GM20431 (cell line): ENCODE results near the gene CCDC78.

ENCODE experiments used
- in situ Hi-C: fragments of 300-500 bp; cut with MseI, MboI; formaldehyde crosslinking; loops from one replicate; pipeline ENCODE4 v1.15.0; 2020; ENCODE audit warnings: low sequenced_read_pairs; ENCODE audit not compliant: unreplicated experiment

CCDC78 gene

DNA sequence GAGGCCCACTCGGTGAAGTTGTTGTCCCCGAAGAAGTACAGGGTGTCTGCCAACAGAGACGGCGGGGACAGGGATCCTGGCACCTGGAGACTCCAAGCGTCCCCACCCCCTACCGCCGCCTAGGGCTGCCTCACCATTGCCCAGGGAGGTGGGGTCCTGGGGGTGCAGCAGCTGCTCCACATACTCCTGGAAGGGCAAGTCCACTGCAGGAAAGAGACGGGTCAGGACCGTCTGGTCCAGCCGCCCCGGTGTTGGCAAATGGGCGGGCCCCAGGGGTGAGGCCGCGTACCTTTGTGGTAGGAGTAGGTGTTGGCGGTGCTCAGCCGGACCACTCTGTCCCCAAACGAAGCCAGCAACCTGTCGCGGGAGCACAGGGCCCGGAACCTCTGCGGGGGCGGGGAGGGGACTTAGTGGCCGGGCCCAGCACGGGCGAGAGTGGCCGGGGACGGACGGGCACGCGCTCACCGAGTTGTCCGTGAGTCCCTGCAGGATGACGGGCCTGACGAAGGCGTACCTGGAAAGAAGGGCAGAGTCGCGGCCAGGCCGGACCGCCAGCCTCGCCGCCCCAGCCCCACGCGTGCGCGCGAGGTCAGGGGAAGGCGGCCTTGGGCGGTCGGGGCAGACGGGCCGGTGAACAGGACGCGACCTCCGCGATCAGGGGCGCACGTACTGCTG is 42.7 kb downstream of the CCDC78 start:
- in situ Hi-C loops = no loop called here

DNA sequence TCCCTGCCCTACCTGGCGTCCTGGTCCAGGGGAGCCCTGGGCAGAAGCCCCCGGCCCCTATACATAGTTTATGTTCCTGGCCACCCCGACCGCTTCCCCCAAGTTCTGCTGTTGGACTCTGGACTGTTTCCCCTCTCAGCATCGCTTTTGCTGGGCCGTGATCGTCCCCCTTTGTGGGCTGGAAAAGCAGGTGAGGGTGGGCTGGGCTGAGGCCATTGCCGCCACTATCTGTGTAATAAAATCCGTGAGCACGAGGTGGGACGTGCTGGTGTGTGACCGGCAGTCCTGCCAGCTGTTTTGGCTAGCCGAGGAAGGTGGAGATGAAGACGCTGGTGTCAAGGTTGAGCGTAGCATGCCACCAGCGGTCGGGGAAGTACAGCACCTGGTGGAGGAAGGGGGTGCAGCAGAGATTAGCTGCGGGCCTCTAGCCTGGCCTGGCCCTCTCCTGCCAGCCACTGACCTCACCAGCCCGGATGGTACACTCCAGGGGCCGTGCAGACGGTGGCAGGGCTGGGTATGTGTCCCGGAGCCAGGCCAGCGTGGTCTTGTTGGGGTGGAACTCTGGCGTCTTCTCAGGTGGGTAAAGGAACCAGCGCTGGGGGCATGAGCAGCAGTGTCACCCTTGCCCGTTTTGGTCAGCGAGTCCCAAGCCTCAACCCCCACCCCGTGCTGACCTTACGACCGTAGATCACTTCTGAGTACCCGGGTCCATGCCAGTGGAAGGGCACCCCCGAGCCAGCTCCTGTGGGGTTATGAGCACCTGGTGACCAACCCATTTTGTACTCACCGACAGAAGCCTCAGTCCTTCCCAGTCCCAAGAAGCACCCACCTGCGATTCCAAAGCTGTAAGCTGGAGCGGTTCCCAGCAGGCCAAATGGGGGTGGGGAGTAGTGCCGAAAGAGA is 43.5 kb downstream of the CCDC78 start:
- in situ Hi-C loops = no loop called here

DNA sequence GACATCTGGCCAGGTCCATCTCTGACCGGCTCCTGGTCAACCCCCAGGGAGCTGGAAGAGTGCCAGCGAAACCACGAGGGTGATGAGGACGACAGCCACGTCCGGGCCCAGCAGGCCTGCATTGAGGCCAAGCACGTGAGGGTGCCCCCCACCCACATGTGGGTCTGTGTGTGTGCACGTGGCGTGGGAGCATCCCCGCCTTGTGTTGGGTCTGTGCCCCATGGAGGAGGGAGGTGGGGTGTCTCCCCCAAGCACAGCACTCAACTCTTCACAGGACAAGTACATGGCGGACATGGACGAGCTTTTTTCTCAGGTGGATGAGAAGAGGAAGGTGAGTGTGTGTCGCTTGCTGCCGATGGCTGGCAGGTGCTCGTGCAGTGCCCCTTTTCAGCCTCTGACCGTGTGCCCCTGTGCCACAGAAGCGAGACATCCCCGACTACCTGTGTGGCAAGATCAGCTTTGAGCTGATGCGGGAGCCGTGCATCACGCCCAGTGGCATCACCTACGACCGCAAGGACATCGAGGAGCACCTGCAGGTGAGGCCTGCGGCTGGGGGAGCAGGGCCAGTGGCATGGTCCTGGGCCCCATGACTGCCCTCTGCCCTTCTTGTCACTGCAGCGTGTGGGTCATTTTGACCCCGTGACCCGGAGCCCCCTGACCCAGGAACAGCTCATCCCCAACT is 44.4 kb downstream of the CCDC78 start:
- in situ Hi-C loops = no loop called here

DNA sequence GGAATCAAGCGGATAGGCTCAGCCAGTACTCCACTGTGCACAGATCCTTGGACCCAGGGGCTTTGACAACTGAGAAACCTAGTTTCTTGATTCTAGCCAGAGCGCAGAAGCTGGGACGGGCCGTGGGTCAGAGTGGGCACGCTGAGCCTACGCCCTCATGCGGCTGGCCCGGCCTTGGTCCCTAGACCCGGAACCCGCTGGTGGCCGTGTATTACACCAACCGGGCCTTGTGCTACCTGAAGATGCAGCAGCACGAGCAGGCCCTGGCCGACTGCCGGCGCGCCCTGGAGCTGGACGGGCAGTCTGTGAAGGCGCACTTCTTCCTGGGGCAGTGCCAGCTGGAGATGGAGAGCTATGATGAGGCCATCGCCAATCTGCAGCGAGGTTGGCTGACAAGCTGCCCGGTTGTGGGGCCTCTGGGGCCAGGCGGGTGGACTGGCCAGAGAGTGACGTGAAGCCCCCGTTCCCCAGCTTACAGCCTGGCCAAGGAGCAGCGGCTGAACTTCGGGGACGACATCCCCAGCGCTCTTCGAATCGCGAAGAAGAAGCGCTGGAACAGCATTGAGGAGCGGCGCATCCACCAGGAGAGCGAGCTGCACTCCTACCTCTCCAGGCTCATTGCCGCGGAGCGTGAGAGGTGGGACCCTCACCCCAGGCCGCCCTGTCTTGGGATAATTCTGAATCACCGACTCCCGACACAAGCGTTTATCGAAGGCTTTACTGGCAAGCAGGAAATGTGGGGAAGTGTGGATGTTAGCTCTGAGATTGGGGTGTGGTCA is 45.1 kb downstream of the CCDC78 start:
- in situ Hi-C loops = no loop called here

DNA sequence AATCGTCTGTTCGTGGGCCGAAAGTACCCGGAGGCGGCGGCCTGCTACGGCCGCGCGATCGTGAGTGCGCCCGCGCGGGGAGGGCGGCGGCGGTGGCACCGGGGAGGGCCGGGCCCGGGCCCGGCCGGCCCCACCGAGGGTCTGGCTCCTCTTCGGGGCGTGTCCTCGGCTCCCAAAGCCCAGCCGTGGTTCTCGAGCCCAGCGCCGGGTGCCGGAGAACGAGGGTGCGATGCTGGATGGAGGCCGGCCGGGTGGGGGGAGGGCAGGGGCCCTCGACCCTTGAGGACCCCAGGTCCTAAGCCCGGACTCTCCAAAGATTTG is 45.7 kb downstream of the CCDC78 start:
- in situ Hi-C loops = no loop called here

DNA sequence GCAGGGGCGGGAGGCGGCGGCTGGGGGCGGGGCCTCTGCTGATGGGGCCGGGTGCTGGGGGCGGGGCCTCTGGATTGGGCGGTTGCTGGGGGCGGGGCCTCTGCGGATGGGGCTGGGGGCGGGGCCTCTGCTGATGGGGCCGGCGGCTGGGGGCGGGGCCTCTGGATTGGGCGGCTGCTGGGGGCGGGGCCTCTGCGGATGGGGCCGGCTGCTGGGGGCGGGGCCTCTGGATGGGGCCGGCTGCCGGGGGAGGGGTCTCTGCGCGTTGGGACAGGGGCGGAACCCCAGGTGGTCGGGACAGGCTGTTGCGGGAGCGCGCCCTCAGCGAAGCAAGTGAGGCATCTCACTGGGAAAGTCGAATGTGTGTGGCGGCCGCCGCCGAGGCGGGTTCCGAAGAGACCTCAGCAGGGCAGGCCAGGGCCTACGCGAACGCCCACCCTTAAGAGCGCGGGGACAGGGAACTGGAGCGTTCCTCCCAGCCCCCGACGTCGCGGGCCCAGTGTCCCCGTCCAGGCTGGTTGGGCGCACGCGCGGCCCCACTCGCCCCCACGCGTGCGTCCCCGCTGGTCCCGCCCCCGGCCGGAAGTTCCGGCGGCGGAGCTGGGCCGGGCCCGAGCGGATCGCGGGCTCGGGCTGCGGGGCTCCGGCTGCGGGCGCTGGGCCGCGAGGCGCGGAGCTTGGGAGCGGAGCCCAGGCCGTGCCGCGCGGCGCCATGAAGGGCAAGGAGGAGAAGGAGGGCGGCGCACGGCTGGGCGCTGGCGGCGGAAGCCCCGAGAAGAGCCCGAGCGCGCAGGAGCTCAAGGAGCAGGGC is 46.2 kb downstream of the CCDC78 start, which contains the start of gene STUB1:
Gene STUB1, plus strand, starts transcription at position 597 of the 811 bp plus-strand sequence. Its CDS starts 116 bp downstream, at position 713.
- in situ Hi-C loops = no loop called here

DNA sequence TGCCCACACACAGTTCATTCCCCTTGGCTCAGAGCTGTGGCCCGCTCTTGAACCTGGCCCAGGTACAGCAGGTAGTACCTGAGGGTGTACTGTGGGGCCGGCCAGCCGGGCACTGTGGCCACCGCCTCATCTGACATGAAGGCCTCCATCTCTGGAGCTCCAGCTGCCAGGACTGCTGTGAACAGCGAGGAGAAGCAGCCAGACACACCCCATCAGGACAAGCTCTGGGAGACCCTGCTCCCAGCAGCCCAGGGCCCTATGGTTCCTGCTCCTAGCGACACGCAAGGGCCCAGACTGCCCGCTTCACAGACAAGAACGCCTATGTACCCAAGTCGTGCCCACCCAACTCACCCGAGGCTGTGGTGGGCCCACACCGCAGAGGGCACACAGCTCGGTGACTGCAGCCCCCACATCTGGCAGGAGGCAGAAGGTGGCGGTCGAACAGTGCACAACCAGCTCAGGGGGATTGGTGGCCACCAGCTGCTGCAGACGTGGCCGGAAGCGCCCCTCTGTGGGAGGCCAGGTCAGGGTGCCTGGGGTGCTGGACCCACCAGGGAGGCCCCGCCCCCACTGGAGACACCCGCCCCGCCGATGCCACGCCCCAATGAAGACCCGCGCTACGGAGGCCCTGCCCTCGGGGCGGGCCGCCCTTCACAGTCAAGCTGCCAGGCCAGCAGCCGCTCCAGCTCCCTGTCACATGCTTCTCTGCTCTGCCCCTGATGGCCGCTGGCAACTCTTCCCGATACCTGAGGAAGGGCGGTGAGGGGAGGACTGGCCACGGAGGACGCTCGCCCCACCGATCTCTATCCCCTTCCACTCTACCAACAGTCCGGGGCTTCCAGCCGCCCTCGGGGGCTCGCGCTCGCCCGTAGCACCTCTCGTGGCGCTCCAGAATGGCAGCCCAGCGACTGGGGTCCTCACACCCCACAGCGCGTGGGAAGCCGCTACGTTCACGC is 47.1 kb downstream of the CCDC78 start:
- in situ Hi-C loops = no loop called here

DNA sequence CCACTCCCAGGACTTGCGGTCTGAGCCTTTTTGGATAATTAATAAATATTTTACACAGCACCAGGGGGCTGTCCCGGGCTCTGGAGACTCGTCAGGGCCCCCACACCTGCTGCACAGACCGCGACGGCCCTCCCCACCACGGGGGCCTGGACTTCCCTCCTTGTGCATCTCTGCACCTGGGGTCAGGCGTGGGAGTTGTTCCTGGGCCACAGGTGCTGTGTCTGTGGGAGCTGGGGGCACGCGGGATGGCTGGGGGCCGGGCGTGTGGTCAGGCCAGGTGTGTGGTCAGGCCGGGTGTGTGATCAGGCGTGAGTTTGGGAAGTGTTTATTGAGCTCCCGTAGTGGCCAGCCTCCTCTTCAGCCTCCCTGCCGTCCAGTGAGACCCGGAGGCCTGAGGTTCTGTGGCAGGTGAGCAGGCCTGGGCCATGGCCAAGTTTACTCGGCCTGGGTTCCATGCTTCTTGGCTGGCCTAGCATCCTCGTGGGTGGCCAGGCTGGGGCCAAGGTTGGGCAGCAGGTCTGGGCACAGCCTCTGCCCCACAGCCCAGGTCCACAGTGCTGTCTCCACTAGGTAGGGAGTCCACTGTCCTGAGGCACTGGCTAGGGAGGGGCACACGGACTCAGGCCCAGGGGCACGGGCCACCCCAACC is 47.9 kb downstream of the CCDC78 start:
- in situ Hi-C loops = no loop called here

DNA sequence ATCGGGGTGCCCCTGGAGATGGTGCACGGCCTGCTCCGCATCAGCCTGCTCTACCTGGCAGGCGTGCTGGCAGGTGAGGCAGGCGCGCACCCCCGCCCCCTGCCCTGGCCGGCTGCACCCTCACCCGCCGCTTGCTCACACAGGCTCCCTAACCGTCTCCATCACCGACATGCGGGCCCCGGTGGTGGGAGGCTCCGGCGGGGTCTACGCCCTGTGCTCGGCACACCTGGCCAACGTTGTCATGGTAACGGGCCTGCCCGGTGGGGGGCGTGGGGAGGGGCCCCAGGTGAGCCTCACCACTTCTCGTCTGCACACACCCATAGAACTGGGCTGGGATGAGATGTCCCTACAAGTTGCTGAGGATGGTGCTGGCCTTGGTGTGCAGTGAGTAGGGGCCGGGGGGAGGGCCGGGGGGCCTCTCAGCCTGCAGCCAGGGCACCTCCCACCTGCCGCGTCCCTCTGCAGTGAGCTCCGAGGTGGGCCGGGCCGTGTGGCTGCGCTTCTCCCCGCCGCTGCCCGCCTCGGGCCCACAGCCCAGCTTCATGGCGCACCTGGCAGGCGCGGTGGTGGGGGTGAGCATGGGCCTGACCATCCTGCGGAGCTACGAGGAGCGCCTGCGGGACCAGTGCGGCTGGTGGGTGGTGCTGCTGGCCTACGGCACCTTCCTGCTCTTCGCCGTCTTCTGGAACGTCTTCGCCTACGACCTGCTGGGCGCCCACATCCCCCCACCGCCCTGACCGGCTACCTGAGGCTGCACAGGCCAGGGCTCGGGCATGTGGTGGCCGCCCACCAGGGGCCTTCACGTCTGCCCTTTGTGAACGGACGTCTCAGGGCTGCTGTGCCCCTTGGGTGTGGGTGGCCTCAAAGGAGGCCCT is 48.7 kb downstream of the CCDC78 start:
- in situ Hi-C loops = no loop called here

DNA sequence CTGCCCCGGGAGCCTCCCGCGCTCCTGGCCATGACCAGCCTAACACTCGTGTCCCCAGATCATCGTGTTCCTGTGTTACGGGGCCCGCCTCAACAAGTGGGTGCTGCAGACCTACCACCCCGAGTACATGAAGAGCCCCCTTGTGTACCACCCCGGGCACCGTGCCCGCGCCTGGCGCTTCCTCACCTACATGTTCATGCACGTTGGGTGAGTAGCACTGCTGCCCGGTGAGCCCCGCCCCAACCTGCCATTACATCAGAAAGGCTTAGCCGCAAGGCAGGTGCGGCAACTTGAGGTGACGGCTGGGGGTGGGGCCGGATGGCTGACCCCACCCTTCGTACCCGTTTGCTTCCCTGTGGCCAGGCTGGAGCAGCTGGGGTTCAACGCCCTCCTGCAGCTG is 49.3 kb downstream of the CCDC78 start:
- in situ Hi-C loops = no loop called here

DNA sequence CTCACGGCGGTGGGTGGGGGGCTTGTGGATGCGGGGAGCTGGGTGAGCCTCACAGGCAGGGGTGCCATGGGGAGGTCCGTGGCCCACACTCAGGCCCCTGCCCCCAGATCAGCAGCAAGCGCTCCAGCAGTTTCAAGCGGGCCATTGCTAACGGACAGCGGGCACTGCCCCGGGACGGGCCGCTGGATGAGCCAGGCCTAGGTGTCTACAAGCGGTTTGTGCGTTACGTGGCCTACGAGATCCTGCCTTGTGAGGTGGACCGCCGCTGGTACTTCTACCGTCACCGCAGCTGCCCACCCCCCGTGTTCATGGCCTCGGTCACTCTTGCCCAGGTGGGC is 49.7 kb downstream of the CCDC78 start:
- in situ Hi-C loops = no loop called here

DNA sequence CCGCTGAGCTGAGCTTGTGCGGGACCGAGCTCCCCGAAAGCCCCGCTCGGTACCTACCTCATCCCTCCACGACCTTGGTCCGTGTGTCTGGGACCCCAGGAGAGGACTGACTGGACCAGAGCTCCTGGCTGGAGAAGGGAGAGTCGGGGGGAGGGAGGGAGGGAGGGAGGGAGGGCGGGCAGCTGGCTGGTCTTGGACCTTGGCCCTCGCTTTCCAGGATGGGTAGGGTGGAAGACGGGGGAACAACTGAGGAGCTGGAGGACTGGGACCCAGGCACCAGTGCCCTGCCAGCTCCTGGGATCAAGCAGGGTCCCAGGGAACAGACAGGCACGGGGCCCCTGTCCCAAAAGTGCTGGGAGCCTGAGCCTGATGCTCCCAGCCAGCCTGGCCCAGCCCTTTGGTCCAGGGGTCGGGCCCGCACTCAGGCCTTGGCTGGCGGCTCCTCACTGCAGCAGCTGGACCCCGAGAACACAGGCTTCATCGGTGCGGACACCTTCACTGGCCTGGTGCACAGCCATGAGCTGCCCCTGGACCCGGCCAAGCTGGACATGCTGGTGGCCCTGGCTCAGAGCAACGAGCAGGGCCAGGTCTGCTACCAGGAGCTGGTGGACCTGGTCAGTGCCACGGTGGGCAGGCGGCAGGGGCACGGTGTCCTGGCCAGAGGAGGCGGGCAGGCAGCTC is 50.2 kb downstream of the CCDC78 start:
- in situ Hi-C loops = no loop called here

DNA sequence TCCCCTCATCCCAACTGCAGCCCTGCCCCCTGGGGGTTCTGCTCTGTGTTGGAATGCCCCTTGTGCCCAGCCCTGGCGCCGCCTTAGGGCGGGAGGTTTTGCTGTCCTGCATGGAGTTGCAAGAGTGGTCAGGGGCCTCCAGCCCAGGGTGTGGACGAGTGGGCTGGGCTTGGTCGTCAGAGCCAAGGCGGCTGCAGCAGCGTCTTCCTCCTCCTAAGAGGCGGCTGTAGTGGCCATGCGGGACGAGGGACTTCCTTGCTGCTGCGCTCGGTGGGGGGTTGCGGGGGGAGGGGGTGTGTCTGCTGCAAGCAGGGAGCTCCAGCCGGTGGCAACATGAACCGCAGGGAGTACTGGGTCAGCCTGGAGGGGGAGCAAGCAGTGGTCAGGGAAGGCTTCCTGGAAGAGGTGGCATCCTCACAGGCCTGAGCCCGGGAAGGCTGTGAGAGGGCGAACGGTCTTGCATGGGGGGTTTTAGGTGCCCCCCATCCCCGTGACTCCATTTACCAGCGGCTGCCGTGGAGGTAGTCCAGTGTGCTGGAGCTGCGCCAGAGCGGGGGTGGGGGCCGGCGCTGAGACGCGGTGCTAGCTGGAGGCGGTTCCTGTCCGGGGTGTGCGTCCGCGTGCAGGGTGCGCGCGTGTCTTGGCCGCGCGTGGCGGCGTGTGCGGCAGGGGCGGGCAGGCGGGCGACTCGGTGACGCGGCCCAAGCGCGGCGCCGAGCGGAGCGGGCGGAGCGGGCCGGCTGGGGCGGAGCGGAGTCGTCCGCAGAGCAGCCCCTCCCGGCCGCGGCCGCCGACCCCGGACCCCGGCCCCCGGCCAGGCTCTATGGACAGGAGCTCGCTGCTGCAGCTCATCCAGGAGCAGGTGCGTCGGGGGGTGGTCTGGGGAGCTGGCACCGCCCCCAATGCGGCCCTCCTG is 51.0 kb downstream of the CCDC78 start, which contains the start of gene RHBDL1:
Gene RHBDL1, plus strand, starts transcription at position 704 of the 916 bp plus-strand sequence. Its CDS starts 120 bp downstream, at position 824.
- in situ Hi-C loops = no loop called here

DNA sequence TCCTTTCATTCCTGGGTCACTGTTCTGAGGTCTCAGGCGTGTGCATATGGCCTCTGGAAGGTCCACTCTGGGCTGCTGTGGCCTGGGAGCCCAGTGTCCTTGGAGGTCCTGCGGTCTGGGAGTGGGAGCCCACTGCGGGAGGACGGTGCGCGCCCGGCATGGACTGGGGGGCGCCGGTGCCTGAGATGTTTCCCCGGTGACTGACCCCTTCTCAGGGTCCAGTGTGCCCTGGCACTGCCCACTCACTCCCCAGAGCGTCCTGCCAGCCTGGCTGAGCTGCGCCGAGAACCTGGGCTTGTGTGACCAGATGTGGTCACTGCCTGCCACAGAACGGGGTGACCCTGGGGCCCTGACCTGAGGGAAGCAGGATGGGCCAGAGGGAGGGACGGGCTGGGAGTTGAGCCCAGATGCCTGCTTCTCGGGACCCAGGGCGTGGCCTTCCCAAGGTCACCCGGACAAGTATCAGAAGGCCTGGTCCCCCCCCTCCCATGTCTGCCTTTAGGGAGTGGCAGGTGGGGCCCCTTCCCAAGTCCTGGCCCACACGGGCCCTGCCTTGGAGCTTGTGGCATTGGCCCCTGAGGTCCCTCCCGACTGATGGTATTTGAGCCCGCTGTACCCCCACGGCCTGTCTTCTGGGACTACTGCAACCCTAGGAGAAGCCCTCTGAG is 51.9 kb downstream of the CCDC78 start:
- in situ Hi-C loops = no loop called here
